ENCODE measurements around the gene ADGRL1. TPM values are rescaled to one million over a fixed set of nuclear protein-coding genes. Genes with fewer than 3 reads are reported as not detected.

The ADGRL1 gene
- total and polyA plus RNA-seq, 9 of the 15 experiments (the other 6 are each of a cell fraction or from before 2014, with no cell fraction given) = 0.14 to 37.0 (median 8.6) TPM

DNA sequence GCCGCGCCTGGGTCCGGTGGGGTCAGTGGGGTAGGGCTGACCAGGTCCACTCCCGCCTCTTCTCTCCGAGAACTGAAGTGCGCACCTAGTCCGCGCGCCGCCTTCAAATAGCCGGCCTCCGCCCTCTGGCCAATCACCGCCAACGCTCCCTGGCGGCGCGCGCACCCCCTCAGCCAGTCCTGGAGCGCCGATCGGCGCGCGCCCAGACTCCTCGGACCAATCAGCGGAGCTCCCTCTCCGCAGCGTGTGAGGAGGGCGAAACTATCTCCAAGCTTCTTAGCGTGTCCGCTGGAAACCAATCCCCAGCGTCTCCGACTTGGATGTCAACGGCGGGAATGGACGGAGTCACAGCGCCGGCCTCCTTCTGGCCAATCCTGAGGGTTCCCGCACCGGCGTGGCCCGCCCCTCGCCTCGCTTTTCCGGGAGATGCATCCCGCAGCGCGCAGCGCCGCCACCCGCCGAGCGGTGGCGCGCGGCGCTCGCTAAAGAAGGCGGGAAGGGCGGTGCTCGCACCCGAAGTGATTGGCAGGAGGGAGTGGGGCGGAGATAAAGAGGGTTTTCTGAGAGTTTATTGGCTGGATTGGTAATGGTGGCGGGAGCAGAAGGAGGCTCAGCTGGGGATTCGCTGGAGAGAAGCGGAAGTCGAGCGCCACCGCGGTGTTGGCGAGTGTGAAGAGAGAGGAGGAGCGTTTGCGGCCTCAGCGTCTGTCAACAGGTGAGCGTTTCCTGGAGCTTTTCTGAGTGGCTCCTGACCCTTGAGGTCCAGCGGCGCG, 69.3 kb downstream of the ADGRL1 start, which contains the start of gene ASF1B (continued):
- TF ChIP-seq, protein P1, sequence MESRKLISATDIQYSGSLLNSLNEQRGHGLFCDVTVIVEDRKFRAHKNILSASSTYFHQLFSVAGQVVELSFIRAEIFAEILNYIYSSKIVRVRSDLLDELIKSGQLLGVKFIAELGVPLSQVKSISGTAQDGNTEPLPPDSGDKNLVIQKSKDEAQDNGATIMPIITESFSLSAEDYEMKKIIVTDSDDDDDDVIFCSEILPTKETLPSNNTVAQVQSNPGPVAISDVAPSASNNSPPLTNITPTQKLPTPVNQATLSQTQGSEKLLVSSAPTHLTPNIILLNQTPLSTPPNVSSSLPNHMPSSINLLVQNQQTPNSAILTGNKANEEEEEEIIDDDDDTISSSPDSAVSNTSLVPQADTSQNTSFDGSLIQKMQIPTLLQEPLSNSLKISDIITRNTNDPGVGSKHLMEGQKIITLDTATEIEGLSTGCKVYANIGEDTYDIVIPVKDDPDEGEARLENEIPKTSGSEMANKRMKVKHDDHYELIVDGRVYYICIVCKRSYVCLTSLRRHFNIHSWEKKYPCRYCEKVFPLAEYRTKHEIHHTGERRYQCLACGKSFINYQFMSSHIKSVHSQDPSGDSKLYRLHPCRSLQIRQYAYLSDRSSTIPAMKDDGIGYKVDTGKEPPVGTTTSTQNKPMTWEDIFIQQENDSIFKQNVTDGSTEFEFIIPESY (CRISPR knock-in tag; IDR thresholded peaks at IDR 0.05) = no peak
- TF ChIP-seq, protein P2, sequence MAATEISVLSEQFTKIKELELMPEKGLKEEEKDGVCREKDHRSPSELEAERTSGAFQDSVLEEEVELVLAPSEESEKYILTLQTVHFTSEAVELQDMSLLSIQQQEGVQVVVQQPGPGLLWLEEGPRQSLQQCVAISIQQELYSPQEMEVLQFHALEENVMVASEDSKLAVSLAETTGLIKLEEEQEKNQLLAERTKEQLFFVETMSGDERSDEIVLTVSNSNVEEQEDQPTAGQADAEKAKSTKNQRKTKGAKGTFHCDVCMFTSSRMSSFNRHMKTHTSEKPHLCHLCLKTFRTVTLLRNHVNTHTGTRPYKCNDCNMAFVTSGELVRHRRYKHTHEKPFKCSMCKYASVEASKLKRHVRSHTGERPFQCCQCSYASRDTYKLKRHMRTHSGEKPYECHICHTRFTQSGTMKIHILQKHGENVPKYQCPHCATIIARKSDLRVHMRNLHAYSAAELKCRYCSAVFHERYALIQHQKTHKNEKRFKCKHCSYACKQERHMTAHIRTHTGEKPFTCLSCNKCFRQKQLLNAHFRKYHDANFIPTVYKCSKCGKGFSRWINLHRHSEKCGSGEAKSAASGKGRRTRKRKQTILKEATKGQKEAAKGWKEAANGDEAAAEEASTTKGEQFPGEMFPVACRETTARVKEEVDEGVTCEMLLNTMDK (IDR thresholded peaks at IDR 0.05; ENCODE audit: borderline replicate concordance, insufficient read depth, low read depth, low read length, poor library complexity, severe bottlenecking) = peak; percentile 89
- TF ChIP-seq TEAD4 (IDR thresholded peaks at IDR 0.05; ENCODE audit: low read length) (no peak; the same call in 1 of the 2 replicates), TEAD4 (CRISPR knock-in tag; IDR thresholded peaks at IDR 0.05; ENCODE audit: borderline replicate concordance) (no peak), ATF7 (IDR thresholded peaks at IDR 0.05) (peak; percentile 87), SP2 (IDR thresholded peaks at IDR 0.05; ENCODE audit: extremely low read depth, low read depth, low read length, poor library complexity, severe bottlenecking) (peak; percentile 42), ZNF124 (CRISPR knock-in tag; IDR thresholded peaks at IDR 0.05) (no peak), KDM5B (IDR thresholded peaks at IDR 0.05; ENCODE audit: insufficient replicate concordance, low read depth, low read length) (peak; percentile 97), FOXJ3 (CRISPR knock-in tag; IDR thresholded peaks at IDR 0.05) (no peak), HDAC6 (IDR thresholded peaks at IDR 0.05; ENCODE audit: low read depth, low read length) (no peak), SUPT5H (IDR thresholded peaks at IDR 0.05) (peak; percentile 96), POLR2G (IDR thresholded peaks at IDR 0.05; ENCODE audit: low read depth, low read length) (peak; percentile 61), ZNF699 (CRISPR knock-in tag; IDR thresholded peaks at IDR 0.05; ENCODE audit: insufficient replicate concordance) (no peak), GABPB1 (CRISPR knock-in tag; IDR thresholded peaks at IDR 0.05) (peak; percentile 98), ZNF408 (CRISPR knock-in tag; IDR thresholded peaks at IDR 0.05; ENCODE audit: low read depth) (no peak), HNRNPK (IDR thresholded peaks at IDR 0.05; ENCODE audit: low read depth, low read length, poor library complexity, severe bottlenecking) (no peak), CAMTA2 (CRISPR knock-in tag; conservative IDR thresholded peaks at IDR 0.05) (no peak), YY1 (IDR thresholded peaks at IDR 0.05; ENCODE audit: borderline replicate concordance in 1 of 3, control insufficient read depth in 1 of 3, extremely low read depth in 1 of 3, insufficient read depth in 3 of 3, insufficient read length in 1 of 3, insufficient replicate concordance in 2 of 3, low read depth in 1 of 3, low read length in 2 of 3) (peak in 2 of 3 experiments; percentile 43 to 58)
- TF ChIP-seq, protein P3, sequence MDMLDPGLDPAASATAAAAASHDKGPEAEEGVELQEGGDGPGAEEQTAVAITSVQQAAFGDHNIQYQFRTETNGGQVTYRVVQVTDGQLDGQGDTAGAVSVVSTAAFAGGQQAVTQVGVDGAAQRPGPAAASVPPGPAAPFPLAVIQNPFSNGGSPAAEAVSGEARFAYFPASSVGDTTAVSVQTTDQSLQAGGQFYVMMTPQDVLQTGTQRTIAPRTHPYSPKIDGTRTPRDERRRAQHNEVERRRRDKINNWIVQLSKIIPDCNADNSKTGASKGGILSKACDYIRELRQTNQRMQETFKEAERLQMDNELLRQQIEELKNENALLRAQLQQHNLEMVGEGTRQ (CRISPR knock-in tag; IDR thresholded peaks at IDR 0.05) = no peak
- TF ChIP-seq, protein P4, sequence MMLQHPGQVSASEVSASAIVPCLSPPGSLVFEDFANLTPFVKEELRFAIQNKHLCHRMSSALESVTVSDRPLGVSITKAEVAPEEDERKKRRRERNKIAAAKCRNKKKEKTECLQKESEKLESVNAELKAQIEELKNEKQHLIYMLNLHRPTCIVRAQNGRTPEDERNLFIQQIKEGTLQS (IDR thresholded peaks at IDR 0.05) = no peak
- TF ChIP-seq, protein P4 (CRISPR knock-in tag; conservative IDR thresholded peaks at IDR 0.05) = 0 out of 2 replicates have a peak, but pooled peaks have one; percentile 67
